Measurements from ENCODE around the gene GRSF1.

GRSF1 gene

GRCh38 chr4:70880739-70881138 lies 41.0 kb upstream of the GRSF1 start:
- ATAC-seq: no peak

GRCh38 chr4:70877556-70877955 lies 37.9 kb upstream of the GRSF1 start:
- TF ChIP-seq TOX (CRISPR knock-in tag; IDR thresholded peaks at IDR 0.05; ENCODE audit: borderline replicate concordance): no peak
- TF ChIP-seq ESRRG (CRISPR knock-in tag; IDR thresholded peaks at IDR 0.05): no peak
- TF ChIP-seq PATZ1 (CRISPR knock-in tag; IDR thresholded peaks at IDR 0.05; ENCODE audit: borderline replicate concordance): no peak
- no peak for TF ChIP-seq SNAI2 (CRISPR knock-in tag; IDR thresholded peaks at IDR 0.05)
- no peak for TF ChIP-seq ZFP30 (CRISPR knock-in tag; IDR thresholded peaks at IDR 0.05)
- TF ChIP-seq ZNF70 (CRISPR knock-in tag; IDR thresholded peaks at IDR 0.05): no peak
- TF ChIP-seq TCF4 (CRISPR knock-in tag; IDR thresholded peaks at IDR 0.05; ENCODE audit: borderline replicate concordance): no peak
- no peak for TF ChIP-seq CSRNP3 (CRISPR knock-in tag; IDR thresholded peaks at IDR 0.05)
- TF ChIP-seq PPARA (CRISPR knock-in tag; IDR thresholded peaks at IDR 0.05; ENCODE audit: borderline replicate concordance): no peak
- no peak for TF ChIP-seq POU6F1 (CRISPR knock-in tag; IDR thresholded peaks at IDR 0.05; ENCODE audit: borderline replicate concordance, low read depth)
- no peak for TF ChIP-seq ZC3H10 (CRISPR knock-in tag; IDR thresholded peaks at IDR 0.05)
- TF ChIP-seq RARB (CRISPR knock-in tag; IDR thresholded peaks at IDR 0.05): no peak
- no peak for TF ChIP-seq ZNF565 (CRISPR knock-in tag; conservative IDR thresholded peaks at IDR 0.05; ENCODE audit: low read depth)
- no peak for TF ChIP-seq CREB5 (CRISPR knock-in tag; IDR thresholded peaks at IDR 0.05; ENCODE audit: low read depth)
- no peak for TF ChIP-seq BACH2 (CRISPR knock-in tag; IDR thresholded peaks at IDR 0.05; ENCODE audit: borderline replicate concordance)
- no peak for TF ChIP-seq ISL1 (CRISPR knock-in tag; IDR thresholded peaks at IDR 0.05)
- TF ChIP-seq GLIS3 (CRISPR knock-in tag; IDR thresholded peaks at IDR 0.05): no peak
- TF ChIP-seq CSDC2 (CRISPR knock-in tag; IDR thresholded peaks at IDR 0.05): no peak
- TF ChIP-seq OSR1 (CRISPR knock-in tag; IDR thresholded peaks at IDR 0.05): no peak
- ATAC-seq: no peak

More at GRCh38 chr4:70880739-70881138, 41.0 kb upstream of the GRSF1 start:
- TF ChIP-seq TOX (CRISPR knock-in tag; IDR thresholded peaks at IDR 0.05; ENCODE audit: borderline replicate concordance): no peak
- no peak for TF ChIP-seq ISL1 (CRISPR knock-in tag; IDR thresholded peaks at IDR 0.05)
- TF ChIP-seq TSHZ2 (CRISPR knock-in tag; IDR thresholded peaks at IDR 0.05): no peak
- no peak for TF ChIP-seq RARB (CRISPR knock-in tag; IDR thresholded peaks at IDR 0.05)
- TF ChIP-seq ZNF70 (CRISPR knock-in tag; IDR thresholded peaks at IDR 0.05): no peak

GRCh38 chr4:70874268-70875156 lies 34.8 kb upstream of the GRSF1 start:
- TF ChIP-seq PATZ1 (CRISPR knock-in tag; IDR thresholded peaks at IDR 0.05; ENCODE audit: borderline replicate concordance) (no peak), OSR1 (CRISPR knock-in tag; IDR thresholded peaks at IDR 0.05) (no peak), GLIS3 (CRISPR knock-in tag; IDR thresholded peaks at IDR 0.05) (no peak), ESRRG (CRISPR knock-in tag; IDR thresholded peaks at IDR 0.05) (no peak), ZFP3 (CRISPR knock-in tag; IDR thresholded peaks at IDR 0.05) (no peak)
- ATAC-seq: no peak

Measured in SK-N-SH treated with all-trans-retinoic acid at 6 μM for 48 hours (cell line).